Measurements from ENCODE around the gene ATF2.
A peak's percentile ranks its signal among the peaks of the same experiment; 100 is the strongest.

GRCh38 chr2:175203621-175204496 lies 35.9 kb upstream of the ATF2 start:
- TF ChIP-seq POLR2A (IDR thresholded peaks at IDR 0.05) (no peak), CTCF (IDR thresholded peaks at IDR 0.05) (peak; percentile 7 to 50 (median 22))

Measured in sigmoid colon (tissue), 3 donors.